GM19023 (cell line): Measurements from ENCODE around the gene UBAC2.

Experiments used
- ATAC-seq: cut with Tn5 transposase; IDR thresholded peaks from one replicate; pipeline ENCODE4 v1.9.1; 2021; ENCODE audit warnings: mild to moderate bottlenecking, moderate library complexity; ENCODE audit not compliant: unreplicated experiment

The UBAC2 gene

GRCh38 chr13:99307648-99308339 is 107.1 kb downstream of the UBAC2 start:
- ATAC-seq = peak; percentile 36

DNA sequence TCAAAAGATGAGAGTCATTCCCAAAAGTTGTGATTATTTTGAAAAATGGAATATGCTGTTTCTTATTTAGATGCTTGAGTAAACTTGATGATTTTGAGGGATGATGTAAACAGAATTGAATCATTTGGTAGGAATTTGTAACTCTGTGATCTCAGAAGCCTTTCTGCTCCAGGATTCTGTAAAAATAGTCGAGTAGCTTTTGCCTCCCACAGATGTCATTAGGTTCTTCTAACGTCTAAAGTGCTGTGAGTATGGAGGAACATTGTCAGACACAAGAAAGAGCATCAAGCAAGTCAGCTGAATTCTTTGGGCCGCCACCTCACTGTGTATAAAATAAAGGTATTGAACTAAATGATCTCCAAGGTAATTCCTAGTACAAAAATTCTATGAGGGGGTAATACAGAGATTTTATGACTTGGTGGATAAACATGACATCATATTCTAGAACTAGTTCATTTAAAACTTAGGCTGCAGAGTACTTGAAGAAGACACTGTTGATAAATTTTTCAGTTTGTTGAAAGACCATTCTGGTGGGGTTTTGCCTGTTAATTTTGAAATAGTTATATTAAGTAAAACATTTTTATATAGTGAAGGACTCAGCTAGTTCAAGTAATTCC is 107.9 kb downstream of the UBAC2 start:
- ATAC-seq = no peak

DNA sequence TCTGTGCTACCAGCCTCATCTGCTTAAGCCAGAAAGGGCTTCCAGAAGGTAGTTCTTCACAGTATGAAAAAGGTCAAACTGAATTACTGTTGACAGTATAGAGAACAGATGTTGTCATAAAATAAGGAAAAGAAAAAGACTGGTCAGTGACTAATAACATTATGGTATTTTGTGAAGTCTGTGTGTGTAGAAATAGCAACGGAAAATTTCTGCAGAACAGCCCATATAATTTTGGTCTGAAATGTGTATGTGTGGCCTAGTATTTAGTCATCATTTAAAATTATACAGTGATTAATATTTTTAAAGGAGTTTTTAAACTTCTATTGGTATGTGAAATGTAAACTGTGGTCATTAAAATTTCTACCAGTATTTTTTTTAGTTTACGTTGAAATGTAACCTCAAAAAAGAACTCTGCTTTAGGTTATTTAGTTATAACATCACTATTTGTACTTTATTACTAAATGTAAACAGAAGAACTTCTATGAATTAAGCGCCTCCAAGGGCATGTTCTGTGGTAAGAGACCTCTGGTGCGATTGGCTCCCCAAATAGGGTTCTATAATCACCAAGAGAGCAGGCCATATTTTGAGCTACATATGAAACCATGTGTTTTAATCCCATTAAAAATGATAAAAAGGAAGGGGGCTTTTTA is 109.9 kb downstream of the UBAC2 start:
- no peak for ATAC-seq

- no peak for ATAC-seq
Measured at GRCh38 chr13:99311137-99311536, 110.5 kb downstream of the UBAC2 start.

DNA sequence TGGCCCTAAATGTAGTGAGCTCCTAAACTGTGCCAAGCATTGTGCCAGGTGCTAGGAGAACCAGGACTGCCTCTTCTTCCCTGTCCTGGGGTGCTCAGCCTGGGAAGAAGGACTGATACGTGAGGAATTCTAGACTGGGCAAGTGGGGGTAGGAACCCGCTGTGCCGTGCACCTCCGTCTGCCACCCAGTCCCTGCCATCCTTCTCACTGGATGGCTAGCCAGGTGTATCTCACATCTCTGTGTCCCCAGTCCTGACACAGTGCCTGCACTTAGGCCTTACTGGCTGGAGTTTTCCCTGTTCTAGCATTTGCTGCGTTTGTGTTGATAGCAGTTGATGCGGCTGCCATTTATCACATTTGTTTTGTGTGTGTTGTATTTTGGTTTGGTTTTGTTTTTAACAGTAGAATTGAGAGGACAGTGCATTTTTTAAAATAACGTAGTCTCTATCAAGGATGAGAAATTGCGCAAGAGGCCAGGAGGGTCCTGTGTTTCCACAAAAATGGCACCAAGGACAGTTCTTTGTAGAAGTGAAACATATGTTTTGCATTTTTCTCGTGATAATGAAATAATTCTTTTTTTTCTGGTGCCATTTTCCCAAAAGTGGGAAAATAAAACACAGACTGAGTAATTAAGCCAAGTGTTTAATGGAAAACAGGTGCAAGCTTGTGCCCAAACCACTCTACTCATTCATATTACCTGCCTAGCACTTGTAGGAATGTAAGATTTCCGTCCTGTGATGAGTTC is 111.3 kb downstream of the UBAC2 start:
- ATAC-seq = no peak

- ATAC-seq = no peak
Measured at GRCh38 chr13:99312493-99312883, 111.8 kb downstream of the UBAC2 start.

GRCh38 chr13:99313501-99313900 is 112.8 kb downstream of the UBAC2 start:
- no peak for ATAC-seq

- ATAC-seq = no peak
Measured at GRCh38 chr13:99313941-99314340, 113.3 kb downstream of the UBAC2 start.

GRCh38 chr13:99314640-99315176 is 114.1 kb downstream of the UBAC2 start:
- no peak for ATAC-seq

DNA sequence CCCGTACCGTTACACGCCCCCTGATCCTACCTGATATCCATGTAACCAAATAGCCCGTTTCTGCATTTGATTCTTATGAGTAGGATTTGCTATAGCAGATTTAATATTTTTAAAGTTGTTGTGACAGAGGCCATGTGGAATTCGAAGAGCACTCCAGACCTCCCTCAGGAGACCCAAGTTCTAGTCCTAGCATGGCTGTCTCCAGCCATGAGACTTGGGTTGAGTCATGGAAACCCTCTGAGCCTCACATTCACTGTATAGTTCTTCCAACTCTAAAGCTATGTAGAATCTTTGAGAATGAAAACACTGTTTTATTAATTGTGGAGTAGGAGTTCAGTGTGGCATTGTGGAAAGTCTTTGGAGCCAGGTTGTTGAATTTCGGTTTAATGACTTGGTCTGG is 114.5 kb downstream of the UBAC2 start:
- ATAC-seq = no peak

DNA sequence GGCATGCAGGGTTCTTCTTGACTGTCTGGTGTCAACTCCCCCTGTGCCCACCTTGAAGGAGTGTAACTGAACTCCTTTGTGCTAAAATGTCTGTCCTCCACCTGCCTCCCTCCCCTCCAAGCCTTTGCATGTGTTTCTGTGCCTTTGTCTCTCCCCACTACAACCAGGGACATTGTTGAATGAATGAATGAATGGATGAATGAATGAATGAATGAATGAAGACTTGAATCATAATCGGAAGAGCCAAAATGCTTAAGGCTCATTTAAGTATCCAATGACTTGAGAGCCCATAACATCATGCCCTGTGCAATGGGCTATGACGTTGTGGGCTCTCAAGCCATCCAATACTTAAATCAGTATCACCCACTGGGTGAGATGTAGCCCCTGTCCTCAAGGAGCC is 115.6 kb downstream of the UBAC2 start:
- ATAC-seq = no peak

GRCh38 chr13:99316657-99317256 is 116.1 kb downstream of the UBAC2 start:
- no peak for ATAC-seq

- ATAC-seq = no peak
Measured at GRCh38 chr13:99320693-99321481, 120.2 kb downstream of the UBAC2 start.

DNA sequence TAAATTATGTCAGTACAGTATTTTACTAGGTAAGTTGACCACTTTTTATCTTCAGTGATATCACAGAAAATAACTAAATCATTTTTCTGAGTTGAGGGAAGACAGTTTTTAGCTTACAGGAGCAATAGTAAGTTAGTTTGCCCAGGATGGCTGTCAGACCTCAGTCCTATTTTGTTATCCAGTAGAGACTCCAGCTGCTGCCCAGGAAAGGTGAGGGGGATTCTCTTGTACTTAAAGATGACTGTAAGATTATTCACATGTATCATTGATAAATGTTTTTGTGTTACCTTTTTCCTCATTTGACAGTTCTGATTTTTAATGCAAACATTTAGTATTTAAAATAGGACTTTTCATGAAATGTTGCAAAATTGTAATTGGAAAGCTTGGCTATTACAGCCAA is 121.1 kb downstream of the UBAC2 start:
- no peak for ATAC-seq

DNA sequence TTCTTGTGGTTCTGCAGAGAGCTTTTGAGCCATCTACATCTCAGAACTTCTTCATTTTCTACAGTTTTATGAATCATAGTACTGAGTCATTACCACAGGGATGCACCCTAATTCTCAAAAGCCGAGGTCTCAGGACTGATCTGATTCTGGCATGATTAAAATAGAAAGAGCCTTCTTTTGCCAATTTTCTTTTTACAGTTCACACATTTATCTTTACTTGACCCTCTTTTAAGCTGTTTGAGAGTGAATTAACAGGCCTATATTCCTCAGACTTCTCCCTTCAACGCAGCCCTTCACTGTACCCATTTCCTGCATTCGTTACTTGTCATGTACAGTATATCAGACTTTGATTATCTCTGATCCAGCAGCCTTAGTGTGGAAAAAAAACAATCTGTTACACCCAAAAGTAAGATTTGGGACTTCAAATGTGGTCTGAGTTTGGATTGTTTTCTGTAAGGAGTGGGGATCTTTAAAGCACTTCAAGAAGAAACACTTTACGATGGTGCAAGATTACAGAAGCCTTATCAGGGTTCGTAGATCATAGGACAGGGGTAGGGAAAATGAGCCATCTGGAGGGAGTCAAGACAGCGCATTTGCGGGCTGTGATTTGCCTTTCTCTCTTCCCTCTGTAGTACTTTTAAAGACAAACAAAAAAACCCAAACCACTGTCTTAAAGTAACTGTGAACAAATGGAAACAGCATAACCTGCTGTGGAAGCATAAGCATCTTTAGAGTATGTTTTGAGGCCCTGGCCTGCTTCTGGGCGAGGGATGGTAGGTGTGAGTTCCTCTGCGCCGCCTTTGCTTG is 121.8 kb downstream of the UBAC2 start:
- ATAC-seq = peak; percentile 79

DNA sequence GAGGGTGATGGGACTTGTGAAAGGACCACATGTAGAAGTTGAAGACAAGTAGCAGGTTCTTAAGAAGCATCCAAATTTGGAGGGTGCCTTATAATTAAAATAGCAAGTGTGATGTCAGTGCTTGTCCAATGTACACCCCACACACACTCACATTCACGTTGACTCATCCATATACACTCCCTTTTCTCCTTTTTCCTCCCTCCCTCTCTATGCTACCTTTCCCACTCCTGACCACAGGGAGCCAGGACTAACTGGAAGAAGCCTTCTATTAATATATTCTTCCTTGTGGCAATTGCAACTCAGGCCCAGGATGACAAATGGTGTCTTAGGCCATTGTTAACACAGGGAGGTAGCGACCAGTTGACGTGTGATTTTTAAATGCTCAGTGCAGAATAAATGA is 122.8 kb downstream of the UBAC2 start:
- ATAC-seq = no peak

GRCh38 chr13:99326012-99326411 is 125.4 kb downstream of the UBAC2 start:
- ATAC-seq = no peak

DNA sequence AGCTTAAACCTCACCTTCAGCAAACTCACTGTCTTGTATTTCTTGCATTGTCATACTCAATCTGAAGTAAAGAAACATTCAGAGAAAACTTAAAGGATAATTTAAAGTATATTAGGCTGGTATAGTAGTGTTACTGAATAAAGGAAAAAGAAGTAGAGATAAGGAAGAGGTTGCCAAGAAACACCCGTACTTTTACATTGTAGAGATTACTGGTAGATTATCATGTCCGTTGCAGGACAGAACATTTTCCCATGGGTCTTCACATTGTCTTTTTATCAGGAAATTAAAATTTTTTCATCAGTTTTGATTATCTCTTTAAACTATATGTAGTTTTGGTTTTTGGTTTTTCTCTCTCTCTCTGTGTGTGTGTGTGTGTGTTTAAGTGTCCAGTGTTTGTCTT is 126.5 kb downstream of the UBAC2 start:
- ATAC-seq = no peak

DNA sequence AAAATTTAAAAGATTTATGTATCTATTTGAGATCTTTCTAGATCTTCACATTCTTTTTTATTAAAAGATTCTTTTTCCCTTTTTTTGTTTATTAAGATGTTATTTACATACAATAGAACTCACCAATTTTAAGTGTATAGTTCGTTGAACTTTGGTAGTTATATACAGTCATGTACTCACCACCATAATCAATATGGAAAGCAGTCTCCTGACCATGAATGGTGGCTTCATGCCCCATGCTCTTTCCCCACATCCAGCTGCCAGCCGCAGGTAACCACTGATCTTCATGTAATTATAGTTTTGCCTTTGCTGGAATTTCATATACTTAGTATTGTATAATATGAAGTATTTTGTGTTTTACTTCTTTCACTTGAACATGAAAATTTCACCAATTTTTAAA is 127.1 kb downstream of the UBAC2 start:
- ATAC-seq = no peak
